CD14-positive monocyte (primary cell): Measurements from ENCODE around the gene FCRL3. TPM values are rescaled to one million over a fixed set of nuclear protein-coding genes. Genes with fewer than 3 reads are reported as not detected.

Experiments used
- DNase-seq, 3 donors: peaks; one replicate each; pipeline ENCODE4 v3.0.0-alpha.2; 2011 to 2022
- H2AFZ ChIP-seq: 2 replicates; pipeline ENCODE4 v1.6.0; 2012; ENCODE audit warnings: mild to moderate bottlenecking, low read depth, low read length, inconsistent platforms; ENCODE audit not compliant: insufficient read depth, poor library complexity, severe bottlenecking
- H3K27ac ChIP-seq, 2 donors: 1 replicate in 1 of 2; 2 replicates in 1 of 2; pipeline ENCODE4 v1.5.1; 2012 to 2013; ENCODE audit warnings: low read length in 2 of 2, control low read depth in 1 of 2, inconsistent platforms in 1 of 2, low read depth in 1 of 2, mild to moderate bottlenecking in 1 of 2
- H3K27me3 ChIP-seq, 2 donors: one replicate each; pipeline versions ENCODE4 v1.6.0 to v1.6.1; 2011 to 2013; ENCODE audit warnings: low read length in 2 of 2; ENCODE audit not compliant: control insufficient read depth in 2 of 2, insufficient read depth in 2 of 2
- H3K36me3 ChIP-seq, 2 donors: replicated peaks in 1 of 2; 1 replicate in 1 of 2; 2 replicates in 1 of 2; pipeline versions ENCODE4 v1.5.1 to v1.6.1; 2012 to 2013; ENCODE audit warnings: low read length in 2 of 2, control low read depth in 1 of 2, inconsistent platforms in 1 of 2, mild to moderate bottlenecking in 1 of 2; ENCODE audit not compliant: insufficient read depth in 2 of 2, control insufficient read depth in 1 of 2
- H3K4me1 ChIP-seq, 2 donors: 1 replicate in 1 of 2; 2 replicates in 1 of 2; pipeline versions ENCODE4 v1.5.1 to v1.6.1; 2012 to 2013; ENCODE audit warnings: low read length in 2 of 2, control low read depth in 1 of 2, inconsistent platforms in 1 of 2, mild to moderate bottlenecking in 1 of 2, moderate library complexity in 1 of 2; ENCODE audit not compliant: insufficient read depth in 2 of 2, control insufficient read depth in 1 of 2
- H3K4me2 ChIP-seq: replicated peaks from 2 replicates; pipeline ENCODE3; 2012; ENCODE audit warnings: low read length, moderate library complexity, mild to moderate bottlenecking; ENCODE audit not compliant: poor library complexity, severe bottlenecking; ENCODE audit errors: extremely low read depth
- H3K4me3 ChIP-seq, 3 experiments: fragments of 200-600 bp in 1 of 3; sonication (generic) in 1 of 3; replicated peaks in 1 of 3; 1 replicate in 2 of 3; 2 replicates in 1 of 3; pipeline ENCODE4 v1.5.1; 2011 to 2013; ENCODE audit warnings: low read length in 3 of 3, mild to moderate bottlenecking in 3 of 3, control low read depth in 2 of 3, low read depth in 2 of 3, inconsistent platforms in 1 of 3, moderate library complexity in 1 of 3
- H3K79me2 ChIP-seq: 2 replicates; pipeline ENCODE4 v1.6.0; 2012; ENCODE audit warnings: mild to moderate bottlenecking, control low read depth, inconsistent platforms, low read length, moderate library complexity; ENCODE audit not compliant: insufficient read depth
- H3K9ac ChIP-seq: 2 replicates; pipeline ENCODE4 v1.6.0; 2017; ENCODE audit warnings: low read length, mild to moderate bottlenecking; ENCODE audit not compliant: insufficient read depth, poor library complexity, severe bottlenecking
- H3K9me3 ChIP-seq, 2 donors: replicated peaks in 1 of 2; 1 replicate in 1 of 2; 2 replicates in 1 of 2; pipeline versions ENCODE4 v1.5.1 to v1.6.1; 2012 to 2013; ENCODE audit warnings: low read length in 2 of 2, control low read depth in 1 of 2; ENCODE audit not compliant: control insufficient read depth in 1 of 2, insufficient read depth in 1 of 2
- H4K20me1 ChIP-seq: 2 replicates; pipeline ENCODE4 v1.6.0; 2012; ENCODE audit warnings: mild to moderate bottlenecking, low read length, control low read depth, moderate library complexity; ENCODE audit not compliant: insufficient read depth
- H3K27ac Mint-ChIP-seq, 7 donors: one replicate each; pipeline ENCODE4 v1.8.0; 2020; ENCODE audit warnings: mild to moderate bottlenecking in 7 of 7, mixed read lengths in 7 of 7, moderate library complexity in 6 of 7, inconsistent platforms in 2 of 7
- H3K27me3 Mint-ChIP-seq, 3 donors: one replicate each; pipeline ENCODE4 v1.8.0; 2021 to 2022; ENCODE audit warnings: low read depth in 3 of 3, mild to moderate bottlenecking in 3 of 3, mixed read lengths in 3 of 3, moderate library complexity in 3 of 3, inconsistent platforms in 1 of 3
- H3K36me3 Mint-ChIP-seq, 2 donors: one replicate each; pipeline ENCODE4 v1.8.0; 2020; ENCODE audit warnings: mixed read lengths in 2 of 2, inconsistent platforms in 1 of 2, mild to moderate bottlenecking in 1 of 2
- H3K4me1 Mint-ChIP-seq: one replicate; pipeline ENCODE4 v1.8.0; 2020; ENCODE audit warnings: mild to moderate bottlenecking, mixed read lengths
- H3K4me3 Mint-ChIP-seq, 2 donors: one replicate each; pipeline ENCODE4 v1.8.0; 2020; ENCODE audit warnings: mild to moderate bottlenecking in 2 of 2, mixed read lengths in 2 of 2, moderate library complexity in 1 of 2
- H3K9me3 Mint-ChIP-seq, 7 donors: one replicate each; pipeline ENCODE4 v1.8.0; 2020 to 2022; ENCODE audit warnings: mixed read lengths in 7 of 7, mild to moderate bottlenecking in 6 of 7, moderate library complexity in 6 of 7, inconsistent platforms in 2 of 7
- WGBS: methylation state at CpG from one replicate; pipeline ENCODE4 v1.1.5; 2013; ENCODE audit warnings: missing lambda C conversion rate; ENCODE audit not compliant: insufficient coverage; 5-methylcytosine and 5-hydroxymethylcytosine counted together
- intact Hi-C, 2 donors: fragments of 100-400 bp; cut with micrococcal nuclease; formaldehyde crosslinking; loops; one replicate each; pipeline versions ENCODE4 v1.15.0 to v1.15.1; 2023
- polyA plus RNA-seq, 3 donors: library from polyadenylated mRNA; depleted of rRNA in 1 of 3; unstranded in 2 of 3; stranded (reverse) in 1 of 3; fragments of 300-500 nt in 2 of 3; fragments of >200 nt in 1 of 3; fragmentation: Illumina TruSeq in 2 of 3; gene quantifications; 1 replicate in 2 of 3; 2 replicates in 1 of 3; pipeline ENCODE4 v1.2.3, GENCODE V29; 2012 to 2021
- TF ChIP-seq, protein P1 (sequence below): fragments of 200-600 bp; IDR thresholded peaks from one replicate; pipeline ENCODE4 v1.8.0; 2022; ENCODE audit warnings: antibody characterized with exemption, mild to moderate bottlenecking

The FCRL3 gene
- polyA plus RNA-seq, 3 donors = 0.09 to 0.42 (median 0.32) TPM

DNA sequence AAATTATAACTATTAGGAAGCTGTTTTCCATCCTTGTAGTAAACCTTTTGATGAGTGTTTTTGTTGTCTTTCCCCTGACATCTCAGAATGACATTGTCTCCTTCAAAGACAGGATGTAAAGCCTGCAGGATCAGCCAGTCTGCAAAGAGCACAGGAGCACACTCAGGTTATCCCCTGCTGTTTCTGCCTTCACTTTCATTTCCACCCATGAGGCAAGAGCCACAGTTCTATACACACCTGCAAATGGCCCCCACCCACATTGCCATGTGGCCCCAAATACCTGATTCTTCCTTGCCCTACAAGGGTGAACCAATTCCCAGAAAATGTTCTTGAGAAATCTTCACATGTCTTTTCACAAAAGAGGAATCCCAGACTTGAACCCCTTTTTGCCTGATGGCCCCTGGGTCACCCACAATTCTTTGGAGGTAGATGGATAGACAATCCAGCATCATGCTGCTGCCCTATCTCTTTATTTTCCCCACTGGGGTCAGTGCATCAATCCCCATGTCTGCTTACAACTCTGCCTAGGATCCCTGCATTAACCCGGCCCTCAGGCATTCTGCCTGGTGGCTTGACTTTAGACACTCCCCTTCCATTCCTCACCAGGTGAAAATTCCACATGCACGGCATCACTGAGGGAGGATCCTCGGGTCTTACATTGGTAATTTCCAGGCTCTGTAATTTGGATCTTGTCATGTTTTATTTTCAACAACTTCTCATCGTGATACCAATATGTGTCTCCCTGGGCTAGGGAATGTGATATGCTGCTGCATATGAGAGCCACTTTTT, 2.6 kb downstream of the FCRL3 start:
- H3K9me3 ChIP-seq = no peaks in the 10 kb centered on the region
- H3K9ac ChIP-seq = no peak overlapping the region
- no peak for DNase-seq
- H3K4me1 ChIP-seq = no peaks in the 10 kb centered on the region
- peaks cover 2% of the 10 kb centered on the region for H3K4me1 Mint-ChIP-seq
- H3K9me3 Mint-ChIP-seq = no peaks in the 10 kb centered on the region
- no peaks in the 10 kb centered on the region for H4K20me1 ChIP-seq
- no peak overlapping the region for H3K4me2 ChIP-seq
- peaks cover 30 to 48% (median 31%) of the 10 kb centered on the region in 3 donors for H3K27me3 Mint-ChIP-seq
- 100% methylated on average over 2 of the region's 4 CpGs for WGBS
- H3K27ac Mint-ChIP-seq = peak overlapping the region in 1 of 7 donors; percentile 46
- H3K4me3 Mint-ChIP-seq = peak overlapping the region in 1 of 2 donors; percentile 23
- intact Hi-C loops = no loop called here
- H2AFZ ChIP-seq = no peak overlapping the region
- H3K4me3 ChIP-seq = no peak overlapping the region
- peaks cover 22 to 41% of the 10 kb centered on the region in 2 donors for H3K27me3 ChIP-seq
- H3K36me3 Mint-ChIP-seq = no peaks in the 10 kb centered on the region
- H3K79me2 ChIP-seq = no peaks in the 10 kb centered on the region
- TF ChIP-seq, protein P1, sequence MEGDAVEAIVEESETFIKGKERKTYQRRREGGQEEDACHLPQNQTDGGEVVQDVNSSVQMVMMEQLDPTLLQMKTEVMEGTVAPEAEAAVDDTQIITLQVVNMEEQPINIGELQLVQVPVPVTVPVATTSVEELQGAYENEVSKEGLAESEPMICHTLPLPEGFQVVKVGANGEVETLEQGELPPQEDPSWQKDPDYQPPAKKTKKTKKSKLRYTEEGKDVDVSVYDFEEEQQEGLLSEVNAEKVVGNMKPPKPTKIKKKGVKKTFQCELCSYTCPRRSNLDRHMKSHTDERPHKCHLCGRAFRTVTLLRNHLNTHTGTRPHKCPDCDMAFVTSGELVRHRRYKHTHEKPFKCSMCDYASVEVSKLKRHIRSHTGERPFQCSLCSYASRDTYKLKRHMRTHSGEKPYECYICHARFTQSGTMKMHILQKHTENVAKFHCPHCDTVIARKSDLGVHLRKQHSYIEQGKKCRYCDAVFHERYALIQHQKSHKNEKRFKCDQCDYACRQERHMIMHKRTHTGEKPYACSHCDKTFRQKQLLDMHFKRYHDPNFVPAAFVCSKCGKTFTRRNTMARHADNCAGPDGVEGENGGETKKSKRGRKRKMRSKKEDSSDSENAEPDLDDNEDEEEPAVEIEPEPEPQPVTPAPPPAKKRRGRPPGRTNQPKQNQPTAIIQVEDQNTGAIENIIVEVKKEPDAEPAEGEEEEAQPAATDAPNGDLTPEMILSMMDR = no peak
- H3K27ac ChIP-seq = no peak overlapping the region
- no peaks in the 10 kb centered on the region for H3K36me3 ChIP-seq

DNA sequence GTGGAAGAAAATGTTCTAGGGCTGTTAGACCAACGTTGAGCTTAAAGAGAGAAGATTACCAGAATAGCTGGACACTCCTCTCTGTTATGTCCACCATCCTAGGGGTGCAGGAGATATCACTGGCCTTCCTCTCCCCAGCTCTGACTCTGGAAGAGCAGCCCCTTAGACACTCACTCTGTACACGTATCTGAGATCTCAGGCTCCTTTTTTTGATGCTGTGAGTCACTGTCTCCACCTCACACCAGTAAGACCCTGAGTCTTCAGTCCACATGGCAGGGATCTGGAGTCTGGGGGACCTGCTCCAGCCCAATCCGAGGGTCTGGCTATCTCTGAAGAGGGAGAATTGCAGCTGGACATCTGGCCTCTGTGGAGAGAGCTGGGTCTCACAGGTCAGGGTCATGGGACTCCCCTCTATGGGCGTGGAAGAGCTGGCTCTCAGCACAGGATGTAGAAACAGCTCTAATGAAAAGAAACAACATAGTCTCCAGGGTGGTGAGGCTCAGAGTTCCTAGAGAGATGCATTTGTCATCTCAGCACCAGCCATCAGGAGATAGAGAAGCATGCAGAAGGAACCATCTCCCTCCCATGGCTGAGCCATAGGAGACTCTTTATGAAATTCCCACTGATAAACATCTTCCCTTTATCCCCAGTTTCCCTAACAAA, 3.5 kb downstream of the FCRL3 start:
- peaks cover 22 to 41% of the 10 kb centered on the region in 2 donors for H3K27me3 ChIP-seq
- WGBS = 94% methylated on average over 2 of the region's 4 CpGs
- H3K9ac ChIP-seq = no peak overlapping the region
- H3K4me3 Mint-ChIP-seq = no peak overlapping the region
- no peaks in the 10 kb centered on the region for H3K9me3 Mint-ChIP-seq
- no peak overlapping the region for H3K27ac ChIP-seq
- no peaks in the 10 kb centered on the region for H3K36me3 ChIP-seq
- H3K4me1 ChIP-seq = no peaks in the 10 kb centered on the region
- TF ChIP-seq, protein P1 = no peak
- H3K9me3 ChIP-seq = no peaks in the 10 kb centered on the region
- H2AFZ ChIP-seq = no peak overlapping the region
- H3K4me2 ChIP-seq = no peak overlapping the region
- no peak for DNase-seq
- no peaks in the 10 kb centered on the region for H3K79me2 ChIP-seq
- no peak overlapping the region for H3K27ac Mint-ChIP-seq
- intact Hi-C loops = no loop called here
- H3K4me1 Mint-ChIP-seq = peaks cover 2% of the 10 kb centered on the region
- H3K36me3 Mint-ChIP-seq = no peaks in the 10 kb centered on the region
- H3K4me3 ChIP-seq = no peak overlapping the region
- peaks cover 29 to 47% (median 33%) of the 10 kb centered on the region in 3 donors for H3K27me3 Mint-ChIP-seq
- H4K20me1 ChIP-seq = no peaks in the 10 kb centered on the region
